ENCODE results near the gene BNIP1. TPM values are rescaled to one million over a fixed set of nuclear protein-coding genes. Genes with fewer than 3 reads are reported as not detected.

Gene BNIP1
- total RNA-seq, 2 experiments from 2014 or later, result 22.5 to 24.4 TPM

- intact Hi-C loops (cut with DNase I, micrococcal nuclease), result no loop called here
- Histone ChIP-seq H3K4me1 (ENCODE audit: insufficient read depth, low read length) (no peaks in the 10 kb centered on the region), H3K36me3 (ENCODE audit: insufficient read depth, low read length) (no peaks in the 10 kb centered on the region), H3K27ac (ENCODE audit: low read depth in 1 of 2, low read length in 2 of 2) (no peak overlapping the region), H3K27me3 (ENCODE audit: control insufficient read depth in 1 of 2, insufficient read depth in 2 of 2, low read length in 2 of 2) (no peaks in the 10 kb centered on the region), H3K4me3 (ENCODE audit: low read length) (no peak overlapping the region), H3K9me3 (ENCODE audit: control insufficient read depth in 1 of 2, insufficient read depth in 1 of 2, low read length in 2 of 2) (no peaks in the 10 kb centered on the region)
- Mint-ChIP-seq H3K27ac (no peak overlapping the region), H3K27me3 (peaks cover 2% of the 10 kb centered on the region), H3K36me3 (ENCODE audit: low read depth) (no peaks in the 10 kb centered on the region), H3K9me3 (no peaks in the 10 kb centered on the region), H3K4me3 (no peak overlapping the region), H3K4me1 (ENCODE audit: low read depth) (no peaks in the 10 kb centered on the region)
- DNase-seq, result peak in 3 of 14 experiments; percentile 9 to 35 (median 14)
- ChIA-PET POLR2A (no interaction called here), CTCF (interaction anchor here (0.6 kb wide), 1 partner anchor 1855 kb away, joined by 3 read pairs; no protein-coding TSS in a partner anchor)
- peak; percentile 29 for ATAC-seq (ENCODE audit: poor library complexity)
- TF ChIP-seq CTCF (IDR thresholded peaks at IDR 0.05), result no peak
These were observed 42.9 kb downstream of the BNIP1 start for GRCh38 chr5:173187054-173187743.

- ChIA-PET CTCF (no interaction called here), POLR2A (no interaction called here)
- Mint-ChIP-seq H3K9me3 (no peaks in the 10 kb centered on the region), H3K36me3 (ENCODE audit: low read depth) (no peaks in the 10 kb centered on the region), H3K4me3 (no peak overlapping the region), H3K27ac (no peak overlapping the region), H3K4me1 (ENCODE audit: low read depth) (no peaks in the 10 kb centered on the region), H3K27me3 (peaks cover 7% of the 10 kb centered on the region)
- Histone ChIP-seq H3K27me3 (ENCODE audit: control insufficient read depth in 1 of 2, insufficient read depth in 2 of 2, low read length in 2 of 2) (no peaks in the 10 kb centered on the region), H3K27ac (ENCODE audit: low read depth in 1 of 2, low read length in 2 of 2) (no peak overlapping the region), H3K4me3 (ENCODE audit: low read length) (no peak overlapping the region), H3K9me3 (ENCODE audit: control insufficient read depth in 1 of 2, insufficient read depth in 1 of 2, low read length in 2 of 2) (no peaks in the 10 kb centered on the region), H3K36me3 (ENCODE audit: insufficient read depth, low read length) (no peaks in the 10 kb centered on the region), H3K4me1 (ENCODE audit: insufficient read depth, low read length) (no peaks in the 10 kb centered on the region)
- no peak for TF ChIP-seq CTCF (IDR thresholded peaks at IDR 0.05)
- intact Hi-C loops (cut with DNase I, micrococcal nuclease), result no loop called here
- DNase-seq (no peak), ATAC-seq (ENCODE audit: poor library complexity) (no peak)
These were observed 43.9 kb downstream of the BNIP1 start for GRCh38 chr5:173188280-173188679.

GRCh38 chr5:173191015-173191414, 46.7 kb downstream of the BNIP1 start:
- Mint-ChIP-seq H3K36me3 (ENCODE audit: low read depth) (no peaks in the 10 kb centered on the region), H3K4me3 (no peak overlapping the region), H3K27ac (no peak overlapping the region), H3K27me3 (peaks cover 12% of the 10 kb centered on the region), H3K4me1 (ENCODE audit: low read depth) (no peaks in the 10 kb centered on the region), H3K9me3 (no peaks in the 10 kb centered on the region)
- Histone ChIP-seq H3K4me3 (ENCODE audit: low read length) (no peak overlapping the region), H3K27me3 (ENCODE audit: control insufficient read depth in 1 of 2, insufficient read depth in 2 of 2, low read length in 2 of 2) (no peaks in the 10 kb centered on the region), H3K4me1 (ENCODE audit: insufficient read depth, low read length) (no peaks in the 10 kb centered on the region), H3K36me3 (ENCODE audit: insufficient read depth, low read length) (no peaks in the 10 kb centered on the region), H3K27ac (ENCODE audit: low read depth in 1 of 2, low read length in 2 of 2) (no peak overlapping the region), H3K9me3 (ENCODE audit: control insufficient read depth in 1 of 2, insufficient read depth in 1 of 2, low read length in 2 of 2) (peaks cover 0 to 5% of the 10 kb centered on the region in 2 experiments)
- ChIA-PET CTCF (no interaction called here), POLR2A (no interaction called here)
- DNase-seq (no peak), ATAC-seq (ENCODE audit: poor library complexity) (no peak)
- no peak for TF ChIP-seq CTCF (IDR thresholded peaks at IDR 0.05)
- intact Hi-C loops (cut with DNase I, micrococcal nuclease), result no loop called here

Data from CD4-positive, alpha-beta T cell (primary cell).